HEK293 (cell line): Measurements from ENCODE around the gene SPINDOC.

ENCODE experiments used
- CTCF ChIA-PET: fragments of 350-600 bp; formaldehyde crosslinking; extraction: SDS; loops from one replicate; lab custom pipeline; 2021; ENCODE audit warnings: antibody characterized with exemption; lab: Yijun Ruan, JAX
- POLR2A ChIA-PET: fragments of 300-600 bp; formaldehyde crosslinking; extraction: SDS; loops from one replicate; lab custom pipeline; 2020; ENCODE audit warnings: antibody characterized with exemption, inconsistent platforms; lab: Yijun Ruan, JAX
- H3K27ac ChIP-seq: fragments of 200-500 bp; sonication (Bioruptor generic); 2 replicates; pipeline ENCODE4 v1.5.1; 2014; ENCODE audit warnings: low read depth, low read length, control low read depth, inconsistent platforms; ENCODE audit errors: extremely low read depth
- H3K36me3 ChIP-seq, 2 experiments: fragments of 200-500 bp in 1 of 2; sonication (Bioruptor generic) in 1 of 2; 1 replicate in 1 of 2; 2 replicates in 1 of 2; pipeline ENCODE4 v1.5.1; 2014 to 2017; ENCODE audit warnings: inconsistent platforms in 2 of 2, low read length in 2 of 2; ENCODE audit not compliant: control insufficient read depth in 2 of 2, insufficient read depth in 1 of 2
- H3K4me1 ChIP-seq: fragments of 200-500 bp; sonication (Bioruptor generic); 2 replicates; pipeline ENCODE4 v1.5.1; 2014; ENCODE audit warnings: mild to moderate bottlenecking, low read length, inconsistent platforms; ENCODE audit not compliant: control insufficient read depth, insufficient read depth
- H3K4me3 ChIP-seq: 2 replicates; pipeline ENCODE4 v1.5.1; 2011; ENCODE audit warnings: low read depth, mild to moderate bottlenecking, control low read depth, low read length, moderate library complexity
- H3K9me3 ChIP-seq: fragments of 200-500 bp; sonication (Bioruptor generic); 2 replicates; pipeline ENCODE4 v1.5.1; 2014; ENCODE audit warnings: low read depth, low read length, inconsistent platforms; ENCODE audit not compliant: control insufficient read depth, insufficient read depth
- EGR2 ChIP-seq: fragments of 450-650 bp; formaldehyde crosslinking; IDR thresholded peaks from 2 replicates; pipeline ENCODE4 v1.5.1; 2016; ENCODE audit warnings: low read depth, missing biosample characterization, missing genetic modification characterization
- GFI1B ChIP-seq: fragments of 450-650 bp; formaldehyde crosslinking; IDR thresholded peaks from 2 replicates; pipeline ENCODE4 v1.5.1; 2016; ENCODE audit warnings: missing biosample characterization, missing genetic modification characterization
- GLIS1 ChIP-seq: fragments of 450-650 bp; formaldehyde crosslinking; IDR thresholded peaks from 2 replicates; pipeline ENCODE4 v1.5.1; 2016; ENCODE audit warnings: missing biosample characterization, missing genetic modification characterization
- GLIS2 ChIP-seq: fragments of 450-650 bp; formaldehyde crosslinking; IDR thresholded peaks from 2 replicates; pipeline ENCODE4 v1.5.1; 2016; ENCODE audit warnings: missing biosample characterization, missing genetic modification characterization
- IKZF3 ChIP-seq: fragments of 450-650 bp; IDR thresholded peaks from 2 replicates; pipeline ENCODE4 v1.5.0; 2018; ENCODE audit warnings: missing biosample characterization, mild to moderate bottlenecking, missing genetic modification characterization, moderate library complexity
- KLF17 ChIP-seq: fragments of 450-650 bp; formaldehyde crosslinking; IDR thresholded peaks from 2 replicates; pipeline ENCODE4 v1.5.1; 2016; ENCODE audit warnings: missing biosample characterization, missing genetic modification characterization
- KLF9 ChIP-seq: fragments of 450-650 bp; formaldehyde crosslinking; IDR thresholded peaks from 2 replicates; pipeline ENCODE4 v1.5.1; 2016; ENCODE audit warnings: missing biosample characterization, missing genetic modification characterization, low read depth
- SCRT1 ChIP-seq: fragments of 450-650 bp; formaldehyde crosslinking; IDR thresholded peaks from 2 replicates; pipeline ENCODE4 v1.5.1; 2016; ENCODE audit warnings: missing biosample characterization, missing genetic modification characterization, borderline replicate concordance
- SP2 ChIP-seq: fragments of 450-650 bp; formaldehyde crosslinking; IDR thresholded peaks from 2 replicates; pipeline ENCODE4 v1.5.1; 2016; ENCODE audit warnings: missing biosample characterization, missing genetic modification characterization
- TCF7L2 ChIP-seq: IDR thresholded peaks from 2 replicates; pipeline ENCODE4 v1.6.1; 2011; ENCODE audit warnings: low read depth, mild to moderate bottlenecking, inconsistent platforms, low read length, moderate library complexity, borderline replicate concordance
- ZBTB17 ChIP-seq: fragments of 450-650 bp; formaldehyde crosslinking; IDR thresholded peaks from 2 replicates; pipeline ENCODE4 v1.5.1; 2016; ENCODE audit warnings: missing biosample characterization, missing genetic modification characterization
- ZBTB21 ChIP-seq: fragments of 450-650 bp; formaldehyde crosslinking; IDR thresholded peaks from 2 replicates; pipeline ENCODE4 v1.5.1; 2017; ENCODE audit warnings: missing biosample characterization, missing genetic modification characterization
- ZBTB44 ChIP-seq: fragments of 450-650 bp; IDR thresholded peaks from 2 replicates; pipeline ENCODE4 v1.5.1; 2018; ENCODE audit warnings: missing biosample characterization, mild to moderate bottlenecking, missing genetic modification characterization
- ZBTB7A ChIP-seq: fragments of 450-650 bp; formaldehyde crosslinking; IDR thresholded peaks from 2 replicates; pipeline ENCODE4 v1.5.1; 2016; ENCODE audit warnings: low read depth, missing biosample characterization, missing genetic modification characterization
- ZEB2 ChIP-seq: fragments of 450-650 bp; formaldehyde crosslinking; IDR thresholded peaks from 2 replicates; pipeline ENCODE4 v1.5.1; 2016; ENCODE audit warnings: missing biosample characterization, missing genetic modification characterization
- ZNF146 ChIP-seq: fragments of 450-650 bp; formaldehyde crosslinking; IDR thresholded peaks from 2 replicates; pipeline ENCODE4 v1.5.1; 2016; ENCODE audit warnings: missing biosample characterization, missing genetic modification characterization
- ZNF223 ChIP-seq: fragments of 450-650 bp; formaldehyde crosslinking; IDR thresholded peaks from 2 replicates; pipeline ENCODE4 v1.5.1; 2016; ENCODE audit warnings: missing biosample characterization, missing genetic modification characterization
- ZNF248 ChIP-seq: fragments of 450-650 bp; formaldehyde crosslinking; IDR thresholded peaks from 2 replicates; pipeline ENCODE4 v1.5.1; 2017; ENCODE audit warnings: missing biosample characterization, missing genetic modification characterization
- ZNF280C ChIP-seq: fragments of 450-650 bp; formaldehyde crosslinking; IDR thresholded peaks from 2 replicates; pipeline ENCODE4 v1.5.1; 2016; ENCODE audit warnings: missing biosample characterization, missing genetic modification characterization
- ZNF302 ChIP-seq: fragments of 450-650 bp; formaldehyde crosslinking; IDR thresholded peaks from 2 replicates; pipeline ENCODE4 v1.5.1; 2016; ENCODE audit warnings: missing biosample characterization, missing genetic modification characterization, low read depth
- ZNF341 ChIP-seq: fragments of 450-650 bp; formaldehyde crosslinking; IDR thresholded peaks from 2 replicates; pipeline ENCODE4; 2016; ENCODE audit warnings: low read depth, missing biosample characterization, missing genetic modification characterization
- ZNF354C ChIP-seq: fragments of 450-650 bp; formaldehyde crosslinking; IDR thresholded peaks from 2 replicates; pipeline ENCODE4 v1.5.1; 2016; ENCODE audit warnings: missing biosample characterization, missing genetic modification characterization, low read depth, borderline replicate concordance
- ZNF37A ChIP-seq: fragments of 450-650 bp; IDR thresholded peaks from 2 replicates; pipeline ENCODE4 v1.5.1; 2018; ENCODE audit warnings: missing biosample characterization, missing genetic modification characterization
- ZNF530 ChIP-seq: fragments of 450-650 bp; formaldehyde crosslinking; IDR thresholded peaks from 2 replicates; pipeline ENCODE4 v1.5.1; 2016; ENCODE audit warnings: low read depth, missing biosample characterization, missing genetic modification characterization
- ZNF548 ChIP-seq: fragments of 450-650 bp; formaldehyde crosslinking; IDR thresholded peaks from 2 replicates; pipeline ENCODE4 v1.5.1; 2016; ENCODE audit warnings: missing biosample characterization, missing genetic modification characterization
- ZNF623 ChIP-seq: fragments of 450-650 bp; formaldehyde crosslinking; IDR thresholded peaks from 2 replicates; pipeline ENCODE4 v1.5.1; 2016; ENCODE audit warnings: missing biosample characterization, missing genetic modification characterization
- ZNF792 ChIP-seq: fragments of 450-650 bp; formaldehyde crosslinking; IDR thresholded peaks from 2 replicates; pipeline ENCODE4 v1.5.1; 2016; ENCODE audit warnings: missing biosample characterization, missing genetic modification characterization
- ZNF843 ChIP-seq: fragments of 450-650 bp; formaldehyde crosslinking; IDR thresholded peaks from 2 replicates; pipeline ENCODE4 v1.5.1; 2016; ENCODE audit warnings: missing biosample characterization, missing genetic modification characterization
- TF ChIP-seq, protein P1 (sequence below): fragments of 450-650 bp; formaldehyde crosslinking; IDR thresholded peaks from 2 replicates; pipeline ENCODE4; 2016; ENCODE audit warnings: missing biosample characterization, missing genetic modification characterization
- TF ChIP-seq, protein P2 (sequence below): fragments of 450-650 bp; formaldehyde crosslinking; IDR thresholded peaks from 2 replicates; pipeline ENCODE4 v1.5.1; 2017; ENCODE audit warnings: missing biosample characterization, missing genetic modification characterization

SPINDOC gene

GRCh38 chr11:63764679-63765647 is 48.3 kb upstream of the SPINDOC start (continued):
- TF ChIP-seq, protein P1, sequence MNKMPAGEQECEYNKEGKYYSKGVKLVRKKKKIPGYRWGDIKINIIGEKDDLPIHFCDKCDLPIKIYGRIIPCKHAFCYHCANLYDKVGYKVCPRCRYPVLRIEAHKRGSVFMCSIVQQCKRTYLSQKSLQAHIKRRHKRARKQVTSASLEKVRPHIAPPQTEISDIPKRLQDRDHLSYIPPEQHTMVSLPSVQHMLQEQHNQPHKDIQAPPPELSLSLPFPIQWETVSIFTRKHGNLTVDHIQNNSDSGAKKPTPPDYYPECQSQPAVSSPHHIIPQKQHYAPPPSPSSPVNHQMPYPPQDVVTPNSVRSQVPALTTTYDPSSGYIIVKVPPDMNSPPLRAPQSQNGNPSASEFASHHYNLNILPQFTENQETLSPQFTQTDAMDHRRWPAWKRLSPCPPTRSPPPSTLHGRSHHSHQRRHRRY, result no peak
- TF ChIP-seq ZBTB44 (no peak), ZBTB17 (no peak), ZNF280C (tag by site-specific recombination) (no peak), KLF9 (tag by site-specific recombination) (no peak), GLIS2 (tag by site-specific recombination) (peak; percentile 22; the same call in 1 of the 2 replicates), GLIS1 (peak; percentile 19; the same call in 1 of the 2 replicates), KLF17 (tag by site-specific recombination) (0 out of 2 replicates have a peak, but pooled peaks have one; percentile 28), SP2 (tag by site-specific recombination) (peak; percentile 40), IKZF3 (no peak), ZNF623 (no peak), ZNF354C (no peak), ZNF341 (tag by site-specific recombination) (no peak), ZNF792 (no peak), EGR2 (peak; percentile 94), ZNF223 (no peak)
- TF ChIP-seq, protein P2, sequence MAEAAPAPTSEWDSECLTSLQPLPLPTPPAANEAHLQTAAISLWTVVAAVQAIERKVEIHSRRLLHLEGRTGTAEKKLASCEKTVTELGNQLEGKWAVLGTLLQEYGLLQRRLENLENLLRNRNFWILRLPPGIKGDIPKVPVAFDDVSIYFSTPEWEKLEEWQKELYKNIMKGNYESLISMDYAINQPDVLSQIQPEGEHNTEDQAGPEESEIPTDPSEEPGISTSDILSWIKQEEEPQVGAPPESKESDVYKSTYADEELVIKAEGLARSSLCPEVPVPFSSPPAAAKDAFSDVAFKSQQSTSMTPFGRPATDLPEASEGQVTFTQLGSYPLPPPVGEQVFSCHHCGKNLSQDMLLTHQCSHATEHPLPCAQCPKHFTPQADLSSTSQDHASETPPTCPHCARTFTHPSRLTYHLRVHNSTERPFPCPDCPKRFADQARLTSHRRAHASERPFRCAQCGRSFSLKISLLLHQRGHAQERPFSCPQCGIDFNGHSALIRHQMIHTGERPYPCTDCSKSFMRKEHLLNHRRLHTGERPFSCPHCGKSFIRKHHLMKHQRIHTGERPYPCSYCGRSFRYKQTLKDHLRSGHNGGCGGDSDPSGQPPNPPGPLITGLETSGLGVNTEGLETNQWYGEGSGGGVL (tag by site-specific recombination), result peak; percentile 66
- TF ChIP-seq, all 188 proteins: peak for 8

GRCh38 chr11:63765688-63766241 is 47.5 kb upstream of the SPINDOC start:
- no peaks in the 10 kb centered on the region for H3K9me3 ChIP-seq
- H3K4me1 ChIP-seq, result no peaks in the 10 kb centered on the region
- ChIA-PET CTCF (interaction anchor here (0.5 to 2.4 kb wide), 5 partner anchors 16 to 147 kb away, joined by 3 to 9 read pairs (median 4); no protein-coding TSS in a partner anchor), POLR2A (interaction anchor here (0.5 to 0.6 kb wide), 3 partner anchors 8 to 42 kb away, joined by 3 to 5 read pairs (median 3); no protein-coding TSS in a partner anchor)
- H3K27ac ChIP-seq, result no peak overlapping the region
- H3K36me3 ChIP-seq, result peaks cover 0 to 35% of the 10 kb centered on the region in 2 experiments; a peak in 1 of 3 replicates
- H3K4me3 ChIP-seq, result no peak overlapping the region
- TF ChIP-seq TCF7L2 (no peak), ZNF37A (tag by site-specific recombination) (no peak), ZNF843 (no peak), GLIS2 (tag by site-specific recombination) (no peak), ZNF548 (tag by site-specific recombination) (no peak), SCRT1 (no peak), ZNF530 (tag by site-specific recombination) (no peak), ZNF248 (no peak), ZEB2 (tag by site-specific recombination) (no peak), ZBTB21 (no peak), ZNF146 (tag by site-specific recombination) (no peak), ZNF302 (tag by site-specific recombination) (no peak), ZBTB7A (tag by site-specific recombination) (no peak), GFI1B (tag by site-specific recombination) (no peak)
